SH-SY5Y (cell line): Measurements from ENCODE around the gene MAP3K7CL.

Experiments
- GATA2 ChIP-seq: IDR thresholded peaks from 2 replicates; pipeline ENCODE4 v1.6.1; 2011; ENCODE audit warnings: mild to moderate bottlenecking, low read depth, low read length
- GATA3 ChIP-seq: IDR thresholded peaks from 2 replicates; pipeline ENCODE4 v1.6.1; 2011; ENCODE audit warnings: low read depth, mild to moderate bottlenecking, low read length, moderate library complexity

DNA sequence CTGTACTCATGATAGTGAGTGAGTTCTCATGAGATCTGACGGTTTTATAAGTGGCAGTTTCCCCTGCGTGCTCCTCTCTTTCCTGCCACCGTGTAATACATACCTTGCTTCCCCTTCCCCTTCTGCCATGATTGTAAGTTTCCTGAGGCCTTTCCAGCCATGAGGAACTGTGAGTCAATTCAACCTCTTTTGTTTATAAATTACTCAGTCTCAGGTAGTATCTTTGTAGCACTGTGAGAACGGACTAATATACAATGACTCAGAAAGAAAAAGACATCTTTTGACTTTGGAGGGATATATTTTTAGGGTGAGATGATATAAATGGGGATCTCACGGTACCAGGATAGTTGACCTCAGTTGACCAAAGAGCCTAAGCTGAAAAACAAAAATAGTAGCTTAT lies 93.6 kb downstream of the MAP3K7CL start:
- no peak for TF ChIP-seq GATA3
- TF ChIP-seq GATA2, result no peak
